Thymus (tissue), 11 donors: Measurements from ENCODE around the gene SFSWAP. TPM values are rescaled to one million over a fixed set of nuclear protein-coding genes. Genes with fewer than 3 reads are reported as not detected.

Experiments
- DNase-seq, 9 donors: peaks; one replicate each; pipeline ENCODE4 v3.0.0-alpha.2; 2013; ENCODE audit warnings: low spot score in 9 of 9, low read depth in 6 of 9, missing footprints in 1 of 9
- H3K27ac ChIP-seq, 2 donors: one replicate each; pipeline ENCODE4 v1.5.1; 2013; ENCODE audit warnings: control low read depth in 1 of 2, low read depth in 1 of 2, low read length in 1 of 2, mild to moderate bottlenecking in 1 of 2, moderate library complexity in 1 of 2
- H3K27me3 ChIP-seq, 2 donors: one replicate each; pipeline ENCODE4 v1.5.1; 2013; ENCODE audit warnings: low read length in 1 of 2; ENCODE audit not compliant: control insufficient read depth in 2 of 2, insufficient read depth in 1 of 2
- H3K36me3 ChIP-seq, 2 donors: one replicate each; pipeline ENCODE4 v1.5.1; 2013; ENCODE audit warnings: low read length in 1 of 2, mild to moderate bottlenecking in 1 of 2, moderate library complexity in 1 of 2; ENCODE audit not compliant: control insufficient read depth in 2 of 2, insufficient read depth in 2 of 2
- H3K4me1 ChIP-seq, 2 donors: one replicate each; pipeline ENCODE4 v1.5.1; 2013; ENCODE audit warnings: low read length in 2 of 2; ENCODE audit not compliant: control insufficient read depth in 2 of 2, insufficient read depth in 2 of 2
- H3K4me3 ChIP-seq, 2 donors: one replicate each; pipeline ENCODE4 v1.5.1; 2013; ENCODE audit warnings: low read length in 2 of 2, control low read depth in 1 of 2, mild to moderate bottlenecking in 1 of 2
- H3K9me3 ChIP-seq, 2 donors: one replicate each; pipeline ENCODE4 v1.5.1; 2013; ENCODE audit warnings: low read length in 1 of 2, mild to moderate bottlenecking in 1 of 2; ENCODE audit not compliant: control insufficient read depth in 2 of 2, insufficient read depth in 1 of 2
- WGBS: extraction: QIAGEN DNeasy Blood & Tissue Kit; methylation state at CpG from one replicate; pipeline ENCODE4 v1.1.7; 2013; 5-methylcytosine and 5-hydroxymethylcytosine counted together
- polyA plus RNA-seq: library from polyadenylated mRNA; stranded (reverse); fragments of 200-250 nt; gene quantifications from one replicate; pipeline ENCODE4 v1.2.3, GENCODE V29; 2013
- total RNA-seq: library from RNA; stranded (reverse); fragments of 120-200 nt; gene quantifications from one replicate; pipeline ENCODE4 v1.2.4, GENCODE V29; 2013
- donor health status: healthy.

Gene SFSWAP
- total and polyA plus RNA-seq, 2 donors, result 19.5 to 39.6 TPM

DNA sequence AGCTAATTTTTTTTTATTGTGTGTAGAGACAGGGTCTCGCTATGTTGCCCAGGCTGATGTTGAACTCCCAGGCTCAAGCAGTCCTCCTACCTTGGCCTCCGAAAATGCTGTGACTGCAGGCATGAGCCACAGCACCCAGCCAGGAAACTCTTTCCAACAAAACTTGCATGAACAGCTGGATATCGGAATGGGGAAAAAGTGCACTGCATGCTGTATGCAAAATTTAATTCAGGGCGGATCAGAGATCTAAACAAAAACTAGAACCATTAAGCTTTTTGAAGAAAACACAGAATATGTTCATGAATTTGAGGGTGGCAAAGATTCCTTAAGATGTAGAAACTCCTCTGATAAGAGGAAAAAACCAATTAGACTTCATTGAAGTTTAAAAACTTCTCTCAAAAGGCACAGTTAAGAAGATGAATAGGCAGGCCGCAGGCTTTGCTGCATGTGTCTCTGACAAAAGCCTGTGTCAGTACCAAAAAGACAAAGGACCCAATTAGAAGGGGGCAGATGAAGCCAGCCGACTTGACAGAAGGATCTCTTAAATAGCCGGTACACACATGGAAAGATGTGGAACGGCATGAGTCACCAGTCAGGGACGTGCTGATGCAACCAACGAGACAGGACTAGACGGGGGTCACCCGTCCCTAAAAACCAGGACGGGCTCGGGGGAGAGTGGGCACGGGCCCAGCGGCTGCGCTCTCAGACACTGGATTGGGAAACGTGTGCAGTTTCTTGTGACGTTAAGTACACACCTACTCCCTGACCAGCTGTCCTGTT is 82.5 kb downstream of the SFSWAP start:
- Histone ChIP-seq H3K27ac (no peak overlapping the region), H3K4me3 (no peak overlapping the region), H3K27me3 (no peaks in the 10 kb centered on the region), H3K9me3 (no peaks in the 10 kb centered on the region), H3K4me1 (no peaks in the 10 kb centered on the region), H3K36me3 (peaks cover 54 to 80% of the 10 kb centered on the region in 2 donors)
- WGBS, result 93% methylated on average over 19 of the region's 19 CpGs
- no peak for DNase-seq

DNA sequence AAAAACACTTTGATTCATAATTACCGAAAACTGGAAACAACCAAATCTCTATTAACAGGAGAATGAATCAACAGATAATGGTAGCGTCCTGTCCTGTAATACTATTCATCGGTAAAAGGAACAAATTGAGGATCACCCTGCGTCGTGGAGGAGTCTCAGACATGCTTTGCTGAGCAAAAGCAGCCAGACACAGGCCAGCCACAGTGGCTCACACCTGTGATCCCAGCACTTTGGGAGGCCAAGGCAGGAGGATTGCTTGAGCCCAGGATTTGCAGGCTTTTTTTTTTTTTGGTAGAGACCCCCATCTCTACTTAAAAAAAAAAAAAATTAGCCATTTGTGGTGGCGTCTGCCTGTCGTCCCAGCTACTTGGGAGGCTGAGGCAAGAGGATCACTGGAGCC is 83.2 kb downstream of the SFSWAP start:
- Histone ChIP-seq H3K36me3 (peaks cover 50 to 80% of the 10 kb centered on the region in 2 donors), H3K4me3 (no peak overlapping the region), H3K9me3 (no peaks in the 10 kb centered on the region), H3K4me1 (no peaks in the 10 kb centered on the region), H3K27me3 (no peaks in the 10 kb centered on the region), H3K27ac (no peak overlapping the region)
- 98% methylated on average over 7 of the region's 7 CpGs for WGBS
- no peak for DNase-seq

DNA sequence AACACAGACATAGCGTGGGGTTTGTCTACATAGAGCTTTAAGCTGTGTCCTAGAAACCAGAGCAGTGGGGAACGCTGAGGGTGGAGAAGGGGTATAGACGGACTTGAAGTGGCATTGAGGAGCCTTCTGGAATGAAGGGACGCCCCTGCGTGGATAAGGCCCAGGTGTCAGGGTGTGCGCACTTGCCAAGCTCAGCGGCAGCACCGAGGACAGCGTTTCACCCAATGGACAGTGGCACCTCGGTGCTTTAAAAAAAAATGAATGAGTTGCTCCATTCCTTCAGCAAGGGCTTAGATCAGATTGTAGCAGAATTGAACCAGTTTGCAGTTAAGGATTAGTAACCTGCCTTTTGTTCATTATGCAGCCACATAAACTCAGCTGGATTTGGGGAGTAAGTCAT is 83.7 kb downstream of the SFSWAP start:
- Histone ChIP-seq H3K4me1 (no peaks in the 10 kb centered on the region), H3K27me3 (no peaks in the 10 kb centered on the region), H3K27ac (no peak overlapping the region), H3K9me3 (no peaks in the 10 kb centered on the region), H3K36me3 (peaks cover 50 to 80% of the 10 kb centered on the region in 2 donors), H3K4me3 (no peak overlapping the region)
- no peak for DNase-seq
- 92% methylated on average over 10 of the region's 10 CpGs for WGBS

DNA sequence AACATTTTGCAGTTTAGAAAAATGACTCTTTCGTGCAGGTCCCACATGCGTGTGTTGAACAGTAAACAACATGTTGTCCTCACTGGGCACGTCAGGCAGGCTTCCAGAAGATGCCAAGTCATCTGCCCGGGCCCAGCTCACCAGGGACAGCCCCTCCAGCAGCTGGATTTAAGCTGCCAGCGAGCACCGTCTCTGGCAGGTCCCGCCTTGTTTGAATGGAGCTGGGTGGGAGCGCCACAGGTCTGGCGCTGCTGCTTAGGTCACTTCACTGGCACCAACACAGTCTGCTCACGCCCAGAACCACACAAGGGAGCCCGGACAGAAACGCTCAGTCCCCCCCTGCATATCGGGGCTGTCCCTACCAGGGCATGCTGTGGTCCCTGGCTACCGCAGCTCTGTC is 84.2 kb downstream of the SFSWAP start:
- WGBS, result 95% methylated on average over 14 of the region's 14 CpGs
- DNase-seq, result no peak
- no peaks in the 10 kb centered on the region for H3K9me3 ChIP-seq
- H3K27ac ChIP-seq, result no peak overlapping the region
- H3K36me3 ChIP-seq, result peaks cover 50 to 80% of the 10 kb centered on the region in 2 donors
- no peaks in the 10 kb centered on the region for H3K4me1 ChIP-seq
- no peaks in the 10 kb centered on the region for H3K27me3 ChIP-seq
- no peak overlapping the region for H3K4me3 ChIP-seq

DNA sequence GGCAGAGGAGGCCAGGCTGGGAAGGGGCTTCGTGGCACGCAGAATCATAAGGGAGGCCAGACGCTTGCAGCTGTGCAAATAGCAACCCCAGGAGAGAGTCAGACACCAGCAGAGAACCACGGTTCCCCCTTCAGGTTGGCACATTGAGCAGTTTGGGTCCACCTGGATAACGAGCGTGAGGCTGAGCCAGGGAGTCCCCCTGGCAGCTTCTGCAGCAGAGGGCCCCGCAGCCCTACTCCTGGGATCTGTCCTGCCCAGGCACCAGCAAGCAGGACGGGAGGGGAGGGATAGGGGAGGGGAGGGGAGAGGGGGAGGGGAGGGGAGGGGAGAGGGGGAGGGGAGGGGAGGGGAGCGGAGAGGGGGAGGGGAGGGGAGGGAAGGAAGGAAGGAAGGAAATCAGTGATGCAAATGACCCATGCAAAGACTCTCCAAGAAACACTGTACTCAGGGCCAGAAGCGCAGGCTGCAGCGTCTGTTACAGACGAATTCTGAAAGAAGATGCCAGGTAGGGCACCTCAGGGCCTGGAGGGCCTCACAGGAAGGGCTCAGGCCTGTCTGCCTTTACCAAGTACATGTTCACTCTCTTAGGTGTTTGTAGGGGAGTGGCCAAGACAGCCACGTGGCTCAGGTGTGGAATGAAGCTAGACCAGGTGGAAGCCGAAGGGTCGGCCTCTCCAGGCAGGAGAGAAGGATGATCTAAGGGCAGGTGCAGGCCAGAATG is 85.0 kb downstream of the SFSWAP start:
- DNase-seq, result no peak
- WGBS, result 91% methylated on average over 14 of the region's 15 CpGs
- H3K36me3 ChIP-seq, result peaks cover 48 to 81% of the 10 kb centered on the region in 2 donors

DNA sequence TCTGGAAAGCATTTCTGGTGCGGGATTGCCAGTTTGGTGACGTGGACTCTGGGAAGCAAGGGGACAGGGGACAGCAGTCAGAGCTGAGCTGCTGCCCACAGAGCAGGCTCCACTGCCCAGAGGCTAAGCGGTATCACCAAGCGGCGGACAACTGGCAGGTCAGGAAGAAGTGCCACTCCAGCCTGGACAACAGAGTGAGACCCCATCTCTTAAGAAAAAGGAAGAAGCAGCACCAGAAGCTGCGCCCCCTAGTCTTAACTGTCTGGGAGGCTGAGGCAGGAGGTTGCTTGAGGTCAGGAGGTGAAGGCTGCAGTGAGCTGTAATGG is 85.5 kb downstream of the SFSWAP start:
- whole genome bisulfite sequencing, result 96% methylated on average over 6 of the region's 6 CpGs
- no peak overlapping the region for H3K4me3 ChIP-seq
- H3K27ac ChIP-seq, result no peak overlapping the region
- H3K9me3 ChIP-seq, result no peaks in the 10 kb centered on the region
- H3K36me3 ChIP-seq, result peaks cover 48 to 83% of the 10 kb centered on the region in 2 donors
- H3K4me1 ChIP-seq, result no peaks in the 10 kb centered on the region
- H3K27me3 ChIP-seq, result no peaks in the 10 kb centered on the region
- DNase-seq, result no peak

More for the DNA sequence above, 85.0 kb downstream of the SFSWAP start:
- H3K4me3 ChIP-seq, result no peak overlapping the region
- H3K4me1 ChIP-seq, result no peaks in the 10 kb centered on the region
- no peaks in the 10 kb centered on the region for H3K27me3 ChIP-seq
- H3K27ac ChIP-seq, result no peak overlapping the region
- H3K9me3 ChIP-seq, result no peaks in the 10 kb centered on the region

DNA sequence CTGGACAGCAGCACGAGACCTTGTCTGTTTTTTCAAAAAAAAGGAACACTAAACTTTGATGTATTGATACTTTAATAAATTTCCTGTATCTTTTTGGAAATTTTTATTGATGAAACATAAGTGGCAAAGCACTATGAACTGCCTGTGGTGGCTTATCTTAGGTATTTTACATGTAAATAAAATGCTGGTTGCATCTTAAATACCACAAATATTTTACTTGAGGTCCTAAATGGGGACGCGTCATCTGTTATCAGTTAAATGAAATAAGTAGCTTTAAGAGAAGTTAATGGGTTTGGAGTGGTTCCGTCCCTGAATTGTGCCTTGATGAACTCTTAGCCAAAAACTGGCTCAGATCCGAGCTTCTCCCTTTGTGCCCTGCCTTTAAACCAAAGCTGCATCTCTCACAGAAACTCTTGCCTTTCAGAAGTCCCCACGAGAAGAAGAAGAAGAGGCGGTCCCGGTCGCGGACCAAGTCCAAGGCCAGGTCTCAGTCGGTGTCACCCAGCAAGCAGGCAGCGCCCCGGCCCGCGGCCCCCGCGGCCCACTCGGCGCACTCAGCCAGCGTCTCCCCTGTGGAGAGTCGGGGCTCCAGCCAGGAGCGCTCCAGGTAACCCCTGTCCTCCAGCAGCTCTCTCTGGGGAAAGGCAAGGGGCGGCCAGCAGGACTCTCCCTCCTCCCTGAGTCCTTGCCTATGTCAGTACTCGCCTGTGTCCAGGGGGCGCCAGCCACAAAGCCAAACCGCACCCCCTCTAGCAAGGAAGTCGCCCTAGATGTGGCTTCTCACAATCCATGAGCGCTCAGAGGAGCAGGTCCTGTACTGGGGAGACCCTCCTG is 86.1 kb downstream of the SFSWAP start:
- H3K4me1 ChIP-seq, result no peaks in the 10 kb centered on the region
- H3K9me3 ChIP-seq, result no peaks in the 10 kb centered on the region
- no peak overlapping the region for H3K4me3 ChIP-seq
- no peaks in the 10 kb centered on the region for H3K27me3 ChIP-seq
- no peak for DNase-seq
- 98% methylated on average over 28 of the region's 28 CpGs for WGBS
- no peak overlapping the region for H3K27ac ChIP-seq
- peaks cover 48 to 83% of the 10 kb centered on the region in 2 donors for H3K36me3 ChIP-seq

DNA sequence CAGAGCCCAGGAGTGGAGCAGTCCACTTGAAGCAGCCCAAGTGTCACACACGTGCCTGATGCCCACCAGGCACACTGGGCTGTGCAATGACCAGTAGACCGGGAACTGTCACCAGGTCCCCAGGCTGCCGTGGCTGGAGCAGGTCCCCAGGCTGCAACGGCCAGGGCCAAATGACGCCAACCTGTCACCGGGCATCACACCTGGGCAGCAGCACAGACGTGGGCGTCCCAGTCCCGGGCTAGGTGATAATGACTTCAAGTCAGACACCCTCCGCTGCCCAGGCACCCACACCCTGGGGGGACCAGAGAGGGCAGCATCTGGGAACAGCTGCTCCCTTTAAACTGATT is 86.7 kb downstream of the SFSWAP start:
- Histone ChIP-seq H3K27ac (no peak overlapping the region), H3K4me1 (no peaks in the 10 kb centered on the region), H3K36me3 (peaks cover 48 to 87% of the 10 kb centered on the region in 2 donors), H3K9me3 (no peaks in the 10 kb centered on the region), H3K27me3 (no peaks in the 10 kb centered on the region), H3K4me3 (no peak overlapping the region)
- no peak for DNase-seq
- WGBS, result 98% methylated on average over 10 of the region's 10 CpGs

DNA sequence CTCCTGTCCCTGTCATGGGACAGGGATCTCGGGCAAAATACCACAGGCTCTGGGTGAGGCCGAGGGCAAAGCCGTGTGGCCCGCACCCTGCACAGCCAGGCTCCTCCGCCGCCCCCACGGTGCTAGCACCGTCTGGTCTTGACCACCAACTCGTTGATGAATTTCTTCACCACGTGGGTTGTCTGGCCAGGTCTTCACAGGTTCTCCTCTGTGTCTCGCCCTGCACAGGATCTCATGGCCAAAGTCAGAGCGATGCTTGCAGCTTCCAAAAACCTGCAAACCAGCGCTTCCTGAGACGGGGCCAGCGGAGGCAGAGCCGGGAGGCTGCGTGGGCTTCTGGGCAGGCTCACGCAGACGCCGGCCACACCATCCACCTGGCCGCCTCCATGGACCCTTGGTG is 88.3 kb downstream of the SFSWAP start:
- Histone ChIP-seq H3K9me3 (no peaks in the 10 kb centered on the region), H3K4me1 (no peaks in the 10 kb centered on the region), H3K27ac (no peak overlapping the region), H3K36me3 (peaks cover 42 to 80% of the 10 kb centered on the region in 2 donors), H3K27me3 (no peaks in the 10 kb centered on the region), H3K4me3 (no peak overlapping the region)
- DNase-seq, result no peak
- WGBS, result 96% methylated on average over 21 of the region's 21 CpGs
